ENCODE data around the gene TUBA4B. TPM values are rescaled to one million over a fixed set of nuclear protein-coding genes. Genes with fewer than 3 reads are reported as not detected.
A peak's percentile ranks its signal among the peaks of the same experiment; 100 is the strongest.
"Not testable (repeated sequence)": the region's sequence is repeated elsewhere in the genome, so short reads cannot be mapped to it uniquely, and the experiment has no call there.

The TUBA4B gene
- total and polyA plus RNA-seq, 2 donors from 2014 or later, result 0.98 to 15.4 TPM

DNA sequence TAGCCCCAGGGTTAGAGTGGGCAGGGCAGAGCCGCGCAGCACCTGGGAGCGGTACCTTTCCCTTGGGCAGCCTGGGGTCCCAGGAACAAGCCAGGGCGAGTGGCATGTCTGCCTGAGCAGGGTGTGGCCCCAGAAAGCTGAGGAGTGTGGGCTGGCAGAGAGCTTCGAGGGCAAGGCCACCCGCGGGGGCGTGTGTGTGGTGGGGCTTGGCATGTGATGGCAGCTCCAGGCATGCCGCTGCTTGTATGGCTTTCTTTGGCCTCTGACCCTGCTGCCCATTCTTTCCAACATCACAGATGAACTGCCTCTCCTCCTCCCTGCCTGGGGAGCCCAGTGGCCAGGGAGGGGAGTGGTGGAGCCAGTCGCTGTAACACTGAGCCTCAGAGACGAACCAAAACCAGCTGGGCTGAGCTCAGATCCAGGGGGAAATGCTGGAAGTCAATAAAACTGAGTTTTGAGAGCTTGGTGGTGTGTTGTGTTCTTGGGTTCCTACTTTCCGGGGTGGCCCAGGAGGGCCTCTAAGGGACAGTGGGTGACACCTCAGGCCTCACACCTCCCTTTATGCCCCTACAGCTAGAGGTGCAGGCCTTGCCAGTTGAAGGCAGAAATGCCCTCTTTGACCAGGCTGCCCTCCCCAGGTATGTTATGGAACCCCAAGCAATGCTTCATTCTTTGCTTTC lies 33.5 kb downstream of the TUBA4B start:
- peak in 2 of 5 donors; percentile 25 to 72 for DNase-seq
- no peak overlapping the region for H3K9ac ChIP-seq (ENCODE audit: low read length in 3 of 3)
- no peak overlapping the region for H3K4me3 ChIP-seq (ENCODE audit: low read length in 3 of 3)
- H3K9me3 ChIP-seq (ENCODE audit: control insufficient read depth in 2 of 3, insufficient read depth in 1 of 3, low read length in 3 of 3), result no peaks in the 10 kb centered on the region
- H3K27me3 ChIP-seq (ENCODE audit: control insufficient read depth, insufficient read depth, low read length), result no peaks in the 10 kb centered on the region
- peaks cover 0 to 10% (median 7%) of the 10 kb centered on the region in 3 donors for H3K36me3 ChIP-seq (ENCODE audit: control insufficient read depth in 2 of 3, insufficient read depth in 3 of 3, low read length in 3 of 3)
- intact Hi-C loops (cut with DNase I), result loop anchor here (10.0 kb wide), 1 partner anchor 122 kb away; the partner anchor contains the start of gene NHEJ1
- TF ChIP-seq, protein P1, sequence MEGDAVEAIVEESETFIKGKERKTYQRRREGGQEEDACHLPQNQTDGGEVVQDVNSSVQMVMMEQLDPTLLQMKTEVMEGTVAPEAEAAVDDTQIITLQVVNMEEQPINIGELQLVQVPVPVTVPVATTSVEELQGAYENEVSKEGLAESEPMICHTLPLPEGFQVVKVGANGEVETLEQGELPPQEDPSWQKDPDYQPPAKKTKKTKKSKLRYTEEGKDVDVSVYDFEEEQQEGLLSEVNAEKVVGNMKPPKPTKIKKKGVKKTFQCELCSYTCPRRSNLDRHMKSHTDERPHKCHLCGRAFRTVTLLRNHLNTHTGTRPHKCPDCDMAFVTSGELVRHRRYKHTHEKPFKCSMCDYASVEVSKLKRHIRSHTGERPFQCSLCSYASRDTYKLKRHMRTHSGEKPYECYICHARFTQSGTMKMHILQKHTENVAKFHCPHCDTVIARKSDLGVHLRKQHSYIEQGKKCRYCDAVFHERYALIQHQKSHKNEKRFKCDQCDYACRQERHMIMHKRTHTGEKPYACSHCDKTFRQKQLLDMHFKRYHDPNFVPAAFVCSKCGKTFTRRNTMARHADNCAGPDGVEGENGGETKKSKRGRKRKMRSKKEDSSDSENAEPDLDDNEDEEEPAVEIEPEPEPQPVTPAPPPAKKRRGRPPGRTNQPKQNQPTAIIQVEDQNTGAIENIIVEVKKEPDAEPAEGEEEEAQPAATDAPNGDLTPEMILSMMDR (IDR thresholded peaks at IDR 0.05; ENCODE audit: borderline replicate concordance, extremely low read depth, insufficient read depth), result no peak
- FAIRE-seq, result no peak
- H3K27ac ChIP-seq (ENCODE audit: low read depth in 2 of 2, low read length in 2 of 2), result no peak overlapping the region
- H3K4me1 ChIP-seq (ENCODE audit: control insufficient read depth in 2 of 3, insufficient read depth in 2 of 3, low read depth in 1 of 3, low read length in 3 of 3), result peaks cover 0 to 6% (median 0%) of the 10 kb centered on the region in 3 donors

DNA sequence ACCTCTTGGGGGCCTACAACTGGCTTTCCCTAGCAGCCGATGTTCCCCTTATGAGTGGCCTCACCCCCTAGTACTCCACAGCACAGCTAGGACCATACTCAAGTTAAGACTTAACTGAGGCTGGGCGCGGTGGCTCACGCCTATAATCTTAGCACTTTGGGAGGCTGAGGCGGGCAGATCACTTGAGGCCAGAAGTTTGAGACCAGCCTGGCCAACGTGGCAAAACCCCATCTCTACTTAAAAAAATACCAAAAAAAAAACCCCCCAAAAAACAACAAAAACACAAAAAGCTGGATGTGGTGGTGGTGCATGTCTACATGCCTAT lies 34.0 kb downstream of the TUBA4B start:
- peak in 1 of 5 donors; percentile 41 for DNase-seq
- not testable (repeated sequence) for H3K9me3 ChIP-seq (ENCODE audit: control insufficient read depth in 2 of 3, insufficient read depth in 1 of 3, low read length in 3 of 3); FAIRE-seq; H3K27me3 ChIP-seq (ENCODE audit: control insufficient read depth, insufficient read depth, low read length); H3K4me1 ChIP-seq (ENCODE audit: control insufficient read depth in 2 of 3, insufficient read depth in 2 of 3, low read depth in 1 of 3, low read length in 3 of 3); H3K9ac ChIP-seq (ENCODE audit: low read length in 3 of 3); H3K4me3 ChIP-seq (ENCODE audit: low read length in 3 of 3); H3K36me3 ChIP-seq (ENCODE audit: control insufficient read depth in 2 of 3, insufficient read depth in 3 of 3, low read length in 3 of 3); H3K27ac ChIP-seq (ENCODE audit: low read depth in 2 of 2, low read length in 2 of 2)
- intact Hi-C loops (cut with DNase I), result loop anchor here (10.0 kb wide), 1 partner anchor 122 kb away; the partner anchor contains the start of gene NHEJ1

DNA sequence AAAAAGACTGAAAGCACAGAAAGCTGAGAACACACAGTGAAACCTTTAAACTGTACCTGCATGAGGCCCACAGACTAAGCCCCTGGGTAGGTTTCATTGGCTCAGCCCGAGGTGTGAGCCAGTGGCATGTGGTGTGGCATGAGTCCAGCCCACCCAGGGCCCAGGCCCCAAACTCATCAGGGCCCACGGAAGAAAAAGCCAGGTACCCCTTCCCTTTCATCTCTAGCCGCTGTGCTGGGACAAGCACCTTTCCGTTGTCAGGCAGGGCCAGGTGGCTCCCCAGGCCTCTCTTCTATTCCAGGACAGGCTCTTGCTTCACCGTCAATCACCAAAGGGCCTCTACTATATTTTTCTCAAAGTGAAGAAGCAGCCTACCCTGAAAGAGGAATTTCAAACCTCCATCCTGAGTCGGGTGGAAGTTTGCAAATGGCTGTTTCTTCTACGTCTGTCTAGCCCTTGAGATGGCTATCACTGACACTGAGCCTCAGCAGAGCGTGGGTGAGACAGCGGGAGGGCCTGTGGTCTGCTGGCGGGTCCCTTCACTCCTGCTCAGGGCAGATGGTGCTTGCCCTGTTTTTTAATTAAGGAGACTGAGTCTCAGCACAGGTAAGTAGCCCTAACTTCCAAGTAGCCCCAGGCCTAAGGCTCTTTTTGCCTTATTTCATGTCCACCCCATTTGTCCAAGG lies 34.7 kb downstream of the TUBA4B start:
- DNase-seq, result peak in 1 of 5 donors; percentile 34

DNA sequence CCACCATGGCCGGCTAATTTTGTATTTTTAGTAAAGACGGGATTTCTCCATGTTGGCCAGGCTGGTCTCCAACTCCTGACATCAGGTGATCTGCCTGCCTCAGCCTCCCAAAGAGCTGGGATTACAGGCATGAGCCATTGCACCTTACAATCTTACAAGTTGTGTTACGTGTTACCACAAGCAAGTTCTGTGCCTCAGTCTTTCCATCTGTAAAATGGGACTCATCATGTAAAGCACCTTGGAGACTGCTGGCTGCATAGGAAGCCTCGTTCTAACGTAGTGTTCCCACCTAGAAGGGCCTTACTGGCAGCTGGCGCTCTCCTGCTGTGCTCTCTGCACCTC lies 36.1 kb downstream of the TUBA4B start:
- Histone ChIP-seq H3K27me3 (ENCODE audit: control insufficient read depth, insufficient read depth, low read length) (no peaks in the 10 kb centered on the region), H3K9me3 (ENCODE audit: control insufficient read depth in 2 of 3, insufficient read depth in 1 of 3, low read length in 3 of 3) (no peaks in the 10 kb centered on the region), H3K36me3 (ENCODE audit: control insufficient read depth in 2 of 3, insufficient read depth in 3 of 3, low read length in 3 of 3) (no peaks in the 10 kb centered on the region), H3K4me1 (ENCODE audit: control insufficient read depth in 2 of 3, insufficient read depth in 2 of 3, low read depth in 1 of 3, low read length in 3 of 3) (peaks cover 0 to 6% (median 0%) of the 10 kb centered on the region in 3 donors), H3K27ac (ENCODE audit: low read depth in 2 of 2, low read length in 2 of 2) (peak overlapping the region in 1 of 2 donors; percentile 45), H3K4me3 (ENCODE audit: low read length in 3 of 3) (no peak overlapping the region), H3K9ac (ENCODE audit: low read length in 3 of 3) (no peak overlapping the region)
- intact Hi-C loops (cut with DNase I), result loop anchor here (10.0 kb wide), 1 partner anchor 124 kb away; the partner anchor contains the start of gene NHEJ1
- FAIRE-seq (no peak), DNase-seq (no peak)
- TF ChIP-seq, protein P1 (IDR thresholded peaks at IDR 0.05; ENCODE audit: borderline replicate concordance, extremely low read depth, insufficient read depth), result no peak

More for the DNA sequence above, 34.7 kb downstream of the TUBA4B start:
- Histone ChIP-seq H3K27ac (ENCODE audit: low read depth in 2 of 2, low read length in 2 of 2) (no peak overlapping the region), H3K4me1 (ENCODE audit: control insufficient read depth in 2 of 3, insufficient read depth in 2 of 3, low read depth in 1 of 3, low read length in 3 of 3) (peaks cover 0 to 6% (median 0%) of the 10 kb centered on the region in 3 donors), H3K9me3 (ENCODE audit: control insufficient read depth in 2 of 3, insufficient read depth in 1 of 3, low read length in 3 of 3) (no peaks in the 10 kb centered on the region), H3K4me3 (ENCODE audit: low read length in 3 of 3) (no peak overlapping the region), H3K27me3 (ENCODE audit: control insufficient read depth, insufficient read depth, low read length) (no peaks in the 10 kb centered on the region), H3K9ac (ENCODE audit: low read length in 3 of 3) (no peak overlapping the region), H3K36me3 (ENCODE audit: control insufficient read depth in 2 of 3, insufficient read depth in 3 of 3, low read length in 3 of 3) (peaks cover 0 to 3% (median under 1%) of the 10 kb centered on the region in 3 donors)
- TF ChIP-seq, protein P1 (IDR thresholded peaks at IDR 0.05; ENCODE audit: borderline replicate concordance, extremely low read depth, insufficient read depth), result no peak
- intact Hi-C loops (cut with DNase I), result loop anchor here (10.0 kb wide), 1 partner anchor 123 kb away; the partner anchor contains the start of gene NHEJ1
- FAIRE-seq, result no peak

Data from kidney (tissue), 14 donors.